GM12801 (cell line): ENCODE data around the gene ARL6.

ENCODE experiments used
- CTCF ChIP-seq: IDR thresholded peaks from one replicate; pipeline ENCODE4 v1.5.1; 2011; ENCODE audit warnings: control low read depth; ENCODE audit not compliant: insufficient read length; ENCODE audit errors: extremely low read depth

Gene ARL6

GRCh38 chr3:97744289-97744688 is 20.3 kb upstream of the ARL6 start:
- no peak for TF ChIP-seq CTCF

GRCh38 chr3:97763586-97764406 is 762 bp upstream of the ARL6 start:
- no peak for TF ChIP-seq CTCF

- TF ChIP-seq CTCF, result no peak
Observed at GRCh38 chr3:97765336-97765735, 778 bp downstream of the ARL6 start.

- no peak for TF ChIP-seq CTCF
Observed at GRCh38 chr3:97772926-97773325, 8.4 kb downstream of the ARL6 start.

GRCh38 chr3:97778152-97778551 is 13.6 kb downstream of the ARL6 start:
- no peak for TF ChIP-seq CTCF

- no peak for TF ChIP-seq CTCF
Observed at GRCh38 chr3:97793420-97794019, 29.0 kb downstream of the ARL6 start.

- no peak for TF ChIP-seq CTCF
Observed at GRCh38 chr3:97795951-97796350, 31.4 kb downstream of the ARL6 start.
